HL-60 (cell line): ENCODE data around the gene DAPK1.

ENCODE experiments used
- TF ChIP-seq, protein P1 (sequence below): IDR thresholded peaks from one replicate; pipeline ENCODE4 v1.5.1; 2011; ENCODE audit warnings: low read length, control low read depth, inconsistent platforms; ENCODE audit not compliant: insufficient read depth
- TF ChIP-seq, protein P2 (sequence below): IDR thresholded peaks from 2 replicates; pipeline ENCODE4 v1.6.1; 2012; ENCODE audit warnings: low read depth; ENCODE audit not compliant: insufficient replicate concordance

DNA sequence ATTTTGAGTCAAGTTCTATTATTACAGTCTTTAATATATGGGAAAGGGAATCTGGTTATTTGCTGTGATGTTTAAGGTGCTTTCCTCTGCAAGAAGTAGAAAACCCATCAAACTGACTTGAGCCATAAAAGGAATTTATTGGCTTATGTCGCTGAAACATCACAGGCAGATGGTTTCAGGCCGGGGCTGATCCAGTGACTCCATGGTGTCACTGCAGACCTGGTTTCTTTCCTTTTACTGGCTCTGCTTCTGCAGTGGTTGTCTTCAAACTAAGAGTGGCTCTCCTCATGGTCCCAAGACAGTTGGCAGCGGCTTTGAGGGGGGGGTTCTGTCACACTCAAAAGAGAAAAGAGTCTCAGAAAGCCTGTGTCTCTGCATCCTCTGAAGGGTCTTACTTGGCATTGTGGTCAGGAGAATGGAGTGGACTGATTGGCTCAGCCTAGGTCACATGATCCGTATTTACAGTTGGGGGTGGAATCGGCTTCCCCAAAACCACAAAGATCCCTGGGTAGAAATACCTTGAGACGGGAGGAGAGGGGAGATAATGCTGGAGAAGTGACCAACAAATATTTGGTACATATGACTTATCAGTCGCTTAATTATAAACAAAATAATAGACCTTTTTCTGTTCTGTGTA lies 106.3 kb downstream of the DAPK1 start:
- TF ChIP-seq, protein P1, sequence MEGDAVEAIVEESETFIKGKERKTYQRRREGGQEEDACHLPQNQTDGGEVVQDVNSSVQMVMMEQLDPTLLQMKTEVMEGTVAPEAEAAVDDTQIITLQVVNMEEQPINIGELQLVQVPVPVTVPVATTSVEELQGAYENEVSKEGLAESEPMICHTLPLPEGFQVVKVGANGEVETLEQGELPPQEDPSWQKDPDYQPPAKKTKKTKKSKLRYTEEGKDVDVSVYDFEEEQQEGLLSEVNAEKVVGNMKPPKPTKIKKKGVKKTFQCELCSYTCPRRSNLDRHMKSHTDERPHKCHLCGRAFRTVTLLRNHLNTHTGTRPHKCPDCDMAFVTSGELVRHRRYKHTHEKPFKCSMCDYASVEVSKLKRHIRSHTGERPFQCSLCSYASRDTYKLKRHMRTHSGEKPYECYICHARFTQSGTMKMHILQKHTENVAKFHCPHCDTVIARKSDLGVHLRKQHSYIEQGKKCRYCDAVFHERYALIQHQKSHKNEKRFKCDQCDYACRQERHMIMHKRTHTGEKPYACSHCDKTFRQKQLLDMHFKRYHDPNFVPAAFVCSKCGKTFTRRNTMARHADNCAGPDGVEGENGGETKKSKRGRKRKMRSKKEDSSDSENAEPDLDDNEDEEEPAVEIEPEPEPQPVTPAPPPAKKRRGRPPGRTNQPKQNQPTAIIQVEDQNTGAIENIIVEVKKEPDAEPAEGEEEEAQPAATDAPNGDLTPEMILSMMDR = no peak
- TF ChIP-seq, protein P2, sequence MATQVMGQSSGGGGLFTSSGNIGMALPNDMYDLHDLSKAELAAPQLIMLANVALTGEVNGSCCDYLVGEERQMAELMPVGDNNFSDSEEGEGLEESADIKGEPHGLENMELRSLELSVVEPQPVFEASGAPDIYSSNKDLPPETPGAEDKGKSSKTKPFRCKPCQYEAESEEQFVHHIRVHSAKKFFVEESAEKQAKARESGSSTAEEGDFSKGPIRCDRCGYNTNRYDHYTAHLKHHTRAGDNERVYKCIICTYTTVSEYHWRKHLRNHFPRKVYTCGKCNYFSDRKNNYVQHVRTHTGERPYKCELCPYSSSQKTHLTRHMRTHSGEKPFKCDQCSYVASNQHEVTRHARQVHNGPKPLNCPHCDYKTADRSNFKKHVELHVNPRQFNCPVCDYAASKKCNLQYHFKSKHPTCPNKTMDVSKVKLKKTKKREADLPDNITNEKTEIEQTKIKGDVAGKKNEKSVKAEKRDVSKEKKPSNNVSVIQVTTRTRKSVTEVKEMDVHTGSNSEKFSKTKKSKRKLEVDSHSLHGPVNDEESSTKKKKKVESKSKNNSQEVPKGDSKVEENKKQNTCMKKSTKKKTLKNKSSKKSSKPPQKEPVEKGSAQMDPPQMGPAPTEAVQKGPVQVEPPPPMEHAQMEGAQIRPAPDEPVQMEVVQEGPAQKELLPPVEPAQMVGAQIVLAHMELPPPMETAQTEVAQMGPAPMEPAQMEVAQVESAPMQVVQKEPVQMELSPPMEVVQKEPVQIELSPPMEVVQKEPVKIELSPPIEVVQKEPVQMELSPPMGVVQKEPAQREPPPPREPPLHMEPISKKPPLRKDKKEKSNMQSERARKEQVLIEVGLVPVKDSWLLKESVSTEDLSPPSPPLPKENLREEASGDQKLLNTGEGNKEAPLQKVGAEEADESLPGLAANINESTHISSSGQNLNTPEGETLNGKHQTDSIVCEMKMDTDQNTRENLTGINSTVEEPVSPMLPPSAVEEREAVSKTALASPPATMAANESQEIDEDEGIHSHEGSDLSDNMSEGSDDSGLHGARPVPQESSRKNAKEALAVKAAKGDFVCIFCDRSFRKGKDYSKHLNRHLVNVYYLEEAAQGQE = no peak
